GM10266 (cell line): ENCODE results near the gene NRIP1.

Experiments
- DNase-seq: peaks from one replicate; pipeline ENCODE4 v3.0.0; 2012; ENCODE audit errors: extremely low spot score
- TF ChIP-seq, protein P1 (sequence below): IDR thresholded peaks from 2 replicates; pipeline ENCODE4 v1.5.1; 2012; ENCODE audit warnings: mild to moderate bottlenecking, low read depth; ENCODE audit not compliant: control insufficient read depth, insufficient read depth; ENCODE audit errors: missing control alignments

Gene NRIP1

GRCh38 chr21:15053500-15053899, 11.3 kb downstream of the NRIP1 start:
- TF ChIP-seq, protein P1, sequence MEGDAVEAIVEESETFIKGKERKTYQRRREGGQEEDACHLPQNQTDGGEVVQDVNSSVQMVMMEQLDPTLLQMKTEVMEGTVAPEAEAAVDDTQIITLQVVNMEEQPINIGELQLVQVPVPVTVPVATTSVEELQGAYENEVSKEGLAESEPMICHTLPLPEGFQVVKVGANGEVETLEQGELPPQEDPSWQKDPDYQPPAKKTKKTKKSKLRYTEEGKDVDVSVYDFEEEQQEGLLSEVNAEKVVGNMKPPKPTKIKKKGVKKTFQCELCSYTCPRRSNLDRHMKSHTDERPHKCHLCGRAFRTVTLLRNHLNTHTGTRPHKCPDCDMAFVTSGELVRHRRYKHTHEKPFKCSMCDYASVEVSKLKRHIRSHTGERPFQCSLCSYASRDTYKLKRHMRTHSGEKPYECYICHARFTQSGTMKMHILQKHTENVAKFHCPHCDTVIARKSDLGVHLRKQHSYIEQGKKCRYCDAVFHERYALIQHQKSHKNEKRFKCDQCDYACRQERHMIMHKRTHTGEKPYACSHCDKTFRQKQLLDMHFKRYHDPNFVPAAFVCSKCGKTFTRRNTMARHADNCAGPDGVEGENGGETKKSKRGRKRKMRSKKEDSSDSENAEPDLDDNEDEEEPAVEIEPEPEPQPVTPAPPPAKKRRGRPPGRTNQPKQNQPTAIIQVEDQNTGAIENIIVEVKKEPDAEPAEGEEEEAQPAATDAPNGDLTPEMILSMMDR: no peak
- no peak for DNase-seq

DNA sequence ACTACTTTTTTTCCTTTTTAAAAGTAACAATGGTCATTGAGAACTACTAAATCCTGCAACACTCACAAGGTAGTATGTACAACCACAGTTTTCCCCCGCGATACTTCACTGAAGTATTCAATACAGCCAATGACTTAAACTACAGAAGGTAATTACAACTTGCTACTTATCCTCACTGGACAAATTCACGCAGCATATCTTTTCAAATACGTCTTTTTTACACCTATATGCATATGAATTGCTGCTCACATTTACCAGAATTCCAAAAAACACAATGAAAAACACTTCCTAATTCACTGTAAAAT, 12.4 kb downstream of the NRIP1 start:
- no peak for DNase-seq
- TF ChIP-seq, protein P1: no peak

GRCh38 chr21:15051644-15052458, 12.9 kb downstream of the NRIP1 start:
- TF ChIP-seq, protein P1: no peak

DNA sequence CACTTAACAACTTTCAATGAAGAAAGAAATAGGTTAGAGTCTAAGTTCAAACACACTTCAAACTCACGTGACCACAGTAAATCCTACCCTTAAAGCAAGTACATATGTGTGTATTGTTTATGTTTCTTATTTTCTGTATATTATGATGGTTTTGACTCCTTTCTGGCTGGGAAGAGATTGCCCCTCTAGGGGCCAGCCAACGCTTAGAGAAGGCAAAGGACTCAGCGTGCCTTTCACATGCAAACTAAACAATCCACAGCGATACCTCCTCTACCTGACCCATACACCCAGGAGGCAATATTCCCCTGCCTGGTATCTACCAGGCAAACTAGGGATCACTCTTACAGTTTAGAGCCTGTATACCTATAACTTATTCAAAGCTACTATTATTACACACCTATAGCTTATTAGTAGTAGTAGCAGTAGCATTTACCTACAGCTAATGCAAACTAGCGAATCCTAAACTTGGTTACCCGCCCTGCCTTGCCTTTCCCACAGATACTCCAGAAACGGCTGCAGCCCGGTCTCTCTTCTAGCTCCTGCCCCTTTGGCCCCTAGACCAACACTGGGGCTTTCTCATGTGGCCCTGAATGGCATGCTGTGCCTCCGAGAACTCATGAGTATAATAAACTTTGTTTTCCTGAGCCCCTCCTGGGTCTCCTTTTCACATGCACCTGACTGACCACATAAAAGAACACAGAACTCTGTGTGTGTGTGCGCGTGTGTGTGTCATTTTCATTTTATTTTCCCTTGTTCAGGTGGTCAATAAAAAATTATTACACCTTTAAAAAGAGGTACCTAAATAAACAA, 14.0 kb downstream of the NRIP1 start:
- TF ChIP-seq, protein P1: no peak
- DNase-seq: no peak

More at GRCh38 chr21:15051644-15052458, 12.9 kb downstream of the NRIP1 start:
- DNase-seq: peak; percentile 43

GRCh38 chr21:15045017-15045416, 19.8 kb downstream of the NRIP1 start:
- DNase-seq: no peak
- TF ChIP-seq, protein P1: no peak

- DNase-seq: no peak
Measured at GRCh38 chr21:15042531-15042930, 22.3 kb downstream of the NRIP1 start.

More at GRCh38 chr21:15042531-15042930, 22.3 kb downstream of the NRIP1 start:
- TF ChIP-seq, protein P1: no peak
